GM12878 (cell line): Measurements from ENCODE around the gene SCGB1A1.

Experiments used
- CBFB ChIP-seq: IDR thresholded peaks from 2 replicates; pipeline ENCODE4 v1.6.1; 2016; ENCODE audit warnings: antibody characterized with exemption, low read depth
- ETV6 ChIP-seq, 2 experiments: fragments of 450-650 bp in 1 of 2; IDR thresholded peaks in 1 of 2; conservative IDR thresholded peaks in 1 of 2; 2 replicates each; pipeline ENCODE4 v1.6.1; 2014; ENCODE audit warnings: antibody characterized with exemption in 1 of 2, borderline replicate concordance in 1 of 2, low read depth in 1 of 2, mild to moderate bottlenecking in 1 of 2, moderate library complexity in 1 of 2
- EZH2 ChIP-seq: IDR thresholded peaks from 2 replicates; pipeline ENCODE4 v1.6.1; 2012; ENCODE audit warnings: low read depth, mild to moderate bottlenecking, control low read depth, inconsistent platforms, low read length, borderline replicate concordance; ENCODE audit not compliant: control insufficient read depth
- MEF2A ChIP-seq: IDR thresholded peaks from 2 replicates; pipeline ENCODE4 v1.6.1; 2011; ENCODE audit warnings: low read depth, mild to moderate bottlenecking, low read length, moderate library complexity; ENCODE audit not compliant: insufficient read depth
- POLR2A ChIP-seq: IDR thresholded peaks from 2 replicates; pipeline ENCODE4 v1.6.1; 2011; ENCODE audit warnings: low read depth, mild to moderate bottlenecking, low read length
- SIX5 ChIP-seq: IDR thresholded peaks from 2 replicates; pipeline ENCODE4 v1.6.1; 2011; ENCODE audit warnings: mild to moderate bottlenecking, low read depth, low read length, moderate library complexity; ENCODE audit not compliant: severe bottlenecking
- SMARCA5 ChIP-seq: fragments of 450-650 bp; IDR thresholded peaks from 2 replicates; pipeline ENCODE4 v1.6.1; 2017; ENCODE audit warnings: mild to moderate bottlenecking
- SP1 ChIP-seq: IDR thresholded peaks from one replicate; pipeline ENCODE4 v1.6.1; 2011; ENCODE audit warnings: low read depth, low read length
- YY1 ChIP-seq: IDR thresholded peaks from 2 replicates; pipeline ENCODE4 v1.6.1; 2011; ENCODE audit warnings: low read depth, mild to moderate bottlenecking, low read length
- ZBTB4 ChIP-seq: fragments of 450-650 bp; formaldehyde crosslinking; IDR thresholded peaks from 2 replicates; pipeline ENCODE4 v1.4.0; 2022; ENCODE audit warnings: mild to moderate bottlenecking, moderate library complexity
- ZNF274 ChIP-seq: IDR thresholded peaks from one replicate; pipeline ENCODE4 v1.8.0; 2011; ENCODE audit not compliant: insufficient read length, insufficient read depth
- TF ChIP-seq, protein P1 (sequence below), 3 experiments: IDR thresholded peaks in 2 of 3; conservative IDR thresholded peaks in 1 of 3; 2 replicates each; pipeline ENCODE4 v1.5.1; 2011; ENCODE audit warnings: low read depth in 3 of 3, low read length in 3 of 3, mild to moderate bottlenecking in 3 of 3, control low read depth in 2 of 3, moderate library complexity in 2 of 3, inconsistent platforms in 1 of 3, mixed read lengths in 1 of 3; ENCODE audit not compliant: control insufficient read depth in 2 of 3, insufficient read depth in 1 of 3; ENCODE audit errors: extremely low read depth in 1 of 3

GRCh38 chr11:62410972-62411371 is 7.9 kb upstream of the SCGB1A1 start:
- TF ChIP-seq, protein P1, sequence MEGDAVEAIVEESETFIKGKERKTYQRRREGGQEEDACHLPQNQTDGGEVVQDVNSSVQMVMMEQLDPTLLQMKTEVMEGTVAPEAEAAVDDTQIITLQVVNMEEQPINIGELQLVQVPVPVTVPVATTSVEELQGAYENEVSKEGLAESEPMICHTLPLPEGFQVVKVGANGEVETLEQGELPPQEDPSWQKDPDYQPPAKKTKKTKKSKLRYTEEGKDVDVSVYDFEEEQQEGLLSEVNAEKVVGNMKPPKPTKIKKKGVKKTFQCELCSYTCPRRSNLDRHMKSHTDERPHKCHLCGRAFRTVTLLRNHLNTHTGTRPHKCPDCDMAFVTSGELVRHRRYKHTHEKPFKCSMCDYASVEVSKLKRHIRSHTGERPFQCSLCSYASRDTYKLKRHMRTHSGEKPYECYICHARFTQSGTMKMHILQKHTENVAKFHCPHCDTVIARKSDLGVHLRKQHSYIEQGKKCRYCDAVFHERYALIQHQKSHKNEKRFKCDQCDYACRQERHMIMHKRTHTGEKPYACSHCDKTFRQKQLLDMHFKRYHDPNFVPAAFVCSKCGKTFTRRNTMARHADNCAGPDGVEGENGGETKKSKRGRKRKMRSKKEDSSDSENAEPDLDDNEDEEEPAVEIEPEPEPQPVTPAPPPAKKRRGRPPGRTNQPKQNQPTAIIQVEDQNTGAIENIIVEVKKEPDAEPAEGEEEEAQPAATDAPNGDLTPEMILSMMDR (IDR thresholded peaks at IDR 0.05 in 2 of 3, conservative IDR thresholded peaks at IDR 0.05 in 1 of 3; ENCODE audit: control insufficient read depth in 2 of 3, extremely low read depth in 1 of 3, insufficient read depth in 1 of 3, low read depth in 3 of 3, low read length in 3 of 3): no peak
- TF ChIP-seq SP1 (no peak), MEF2A (no peak), YY1 (no peak), ETV6 (conservative IDR thresholded peaks at IDR 0.05 in 1 of 2, IDR thresholded peaks at IDR 0.05 in 1 of 2; ENCODE audit: borderline replicate concordance in 1 of 2, low read depth in 1 of 2) (no peak), POLR2A (no peak), ZBTB4 (CRISPR knock-in tag) (no peak), SIX5 (no peak), SMARCA5 (no peak), CBFB (no peak), ZNF274 (no peak), EZH2 (no peak)
